HepG2 (cell line): ENCODE measurements around the gene GPT2. TPM values are rescaled to one million over a fixed set of nuclear protein-coding genes. Genes with fewer than 3 reads are reported as not detected.

Experiments used
- EED ChIP-seq: sonication (generic); formaldehyde crosslinking; IDR thresholded peaks from 2 replicates; pipeline ENCODE4 v1.5.0; 2020; ENCODE audit warnings: mild to moderate bottlenecking, missing genetic modification reagents
- FOXO1 ChIP-seq: sonication (generic); formaldehyde crosslinking; IDR thresholded peaks from 2 replicates; pipeline ENCODE4 v1.4.0; 2020; ENCODE audit warnings: missing genetic modification reagents
- IRF2 ChIP-seq: IDR thresholded peaks from 2 replicates; pipeline ENCODE4 v1.6.1; 2018; ENCODE audit warnings: missing genetic modification reagents, missing compliant biosample characterization
- KDM2A ChIP-seq: sonication (generic); formaldehyde crosslinking; IDR thresholded peaks from 2 replicates; pipeline ENCODE4 v1.4.0; 2020; ENCODE audit warnings: low read depth, missing genetic modification reagents, borderline replicate concordance
- MBD4 ChIP-seq: IDR thresholded peaks from 2 replicates; pipeline ENCODE4 v1.6.1; 2012; ENCODE audit warnings: low read length, inconsistent platforms, borderline replicate concordance
- MTF2 ChIP-seq: sonication (generic); formaldehyde crosslinking; IDR thresholded peaks from 2 replicates; pipeline ENCODE4 v1.5.0; 2020; ENCODE audit warnings: missing genetic modification reagents, borderline replicate concordance
- NPAS2 ChIP-seq: sonication (generic); formaldehyde crosslinking; IDR thresholded peaks from 2 replicates; pipeline ENCODE4 v1.8.0; 2022; ENCODE audit warnings: mild to moderate bottlenecking, missing genetic modification reagents, borderline replicate concordance
- NRL ChIP-seq: sonication (generic); formaldehyde crosslinking; IDR thresholded peaks from 2 replicates; pipeline ENCODE4 v1.5.0; 2020; ENCODE audit warnings: missing genetic modification reagents, mild to moderate bottlenecking, moderate library complexity, borderline replicate concordance
- PITX1 ChIP-seq: sonication (generic); formaldehyde crosslinking; IDR thresholded peaks from 2 replicates; pipeline ENCODE4 v1.5.1; 2020; ENCODE audit warnings: mild to moderate bottlenecking, missing genetic modification reagents
- POLR2A ChIP-seq, 2 experiments: IDR thresholded peaks; 2 replicates each; pipeline ENCODE4 v1.6.1; 2011; ENCODE audit warnings: low read depth in 2 of 2, low read length in 2 of 2, mild to moderate bottlenecking in 1 of 2, moderate library complexity in 1 of 2; ENCODE audit not compliant: insufficient read depth in 1 of 2
- RXRB ChIP-seq: IDR thresholded peaks from 2 replicates; pipeline ENCODE4 v1.6.1; 2016; ENCODE audit warnings: borderline replicate concordance, missing genetic modification reagents, missing compliant biosample characterization
- TARDBP ChIP-seq: sonication (generic); formaldehyde crosslinking; IDR thresholded peaks from 2 replicates; pipeline ENCODE4 v1.8.0; 2022; ENCODE audit warnings: mild to moderate bottlenecking, missing genetic modification reagents
- YEATS2 ChIP-seq: sonication (generic); formaldehyde crosslinking; IDR thresholded peaks from 2 replicates; pipeline ENCODE4 v1.4.0; 2020; ENCODE audit warnings: missing genetic modification reagents, borderline replicate concordance
- ZFX ChIP-seq: sonication (generic); formaldehyde crosslinking; IDR thresholded peaks from 2 replicates; pipeline ENCODE4 v1.4.0; 2020; ENCODE audit warnings: mild to moderate bottlenecking, low read depth, missing genetic modification reagents, moderate library complexity
- ZNF136 ChIP-seq: sonication (generic); formaldehyde crosslinking; IDR thresholded peaks from 2 replicates; pipeline ENCODE4 v1.8.1; 2022; ENCODE audit warnings: low read depth, mild to moderate bottlenecking, moderate library complexity, missing genetic modification reagents
- ZNF33A ChIP-seq: sonication (generic); formaldehyde crosslinking; IDR thresholded peaks from 2 replicates; pipeline ENCODE4 v1.5.1; 2020; ENCODE audit warnings: missing genetic modification reagents, mild to moderate bottlenecking, moderate library complexity, borderline replicate concordance
- ZNF501 ChIP-seq: sonication (generic); formaldehyde crosslinking; IDR thresholded peaks from 2 replicates; pipeline ENCODE4 v1.5.1; 2020; ENCODE audit warnings: mild to moderate bottlenecking, moderate library complexity, missing genetic modification reagents
- ZNF572 ChIP-seq: sonication (generic); formaldehyde crosslinking; IDR thresholded peaks from 2 replicates; pipeline ENCODE4 v1.5.1; 2020; ENCODE audit warnings: mild to moderate bottlenecking, missing genetic modification reagents
- ZNF605 ChIP-seq: sonication (generic); formaldehyde crosslinking; IDR thresholded peaks from 2 replicates; pipeline ENCODE4 v1.8.0; 2022; ENCODE audit warnings: mild to moderate bottlenecking, missing genetic modification reagents
- ZNF724P ChIP-seq: sonication (generic); formaldehyde crosslinking; IDR thresholded peaks from 2 replicates; pipeline ENCODE4 v1.8.0; 2022; ENCODE audit warnings: missing genetic modification reagents, borderline replicate concordance
- ZNF768 ChIP-seq: sonication (generic); formaldehyde crosslinking; IDR thresholded peaks from 2 replicates; pipeline ENCODE4 v1.4.0; 2020; ENCODE audit warnings: missing genetic modification reagents
- ZSCAN20 ChIP-seq: sonication (generic); formaldehyde crosslinking; IDR thresholded peaks from 2 replicates; pipeline ENCODE4 v1.4.0; 2020; ENCODE audit warnings: missing genetic modification reagents, mild to moderate bottlenecking, borderline replicate concordance
- ZSCAN21 ChIP-seq: sonication (generic); formaldehyde crosslinking; IDR thresholded peaks from 2 replicates; pipeline ENCODE4 v1.8.0; 2022; ENCODE audit warnings: mild to moderate bottlenecking, missing genetic modification reagents, moderate library complexity, borderline replicate concordance
- polyA plus RNA-seq, 8 experiments: library from polyadenylated mRNA; depleted of rRNA in 3 of 8; stranded (reverse) in 7 of 8; unstranded in 1 of 8; fragments of >200 nt; fragmentation: Illumina TruSeq in 4 of 8; extraction: Trizol in 4 of 8; gene quantifications; 2 replicates each; pipeline versions ENCODE4 v1.2.1 to v1.2.3, GENCODE V29; 2011 to 2016; ENCODE audit warnings: low read depth in 4 of 8, missing spikeins in 1 of 8, mixed read lengths in 1 of 8; ENCODE audit not compliant: insufficient read depth in 1 of 8
- total RNA-seq, 5 experiments: library from RNA; depleted of rRNA; stranded (reverse); fragments of >200 nt; fragmentation: Illumina TruSeq; extraction: Trizol; gene quantifications; 2 replicates each; pipeline ENCODE4 v1.2.3, GENCODE V29; 2016; ENCODE audit warnings: low read depth in 1 of 5
- TF ChIP-seq, protein P1 (sequence below): sonication (generic); formaldehyde crosslinking; IDR thresholded peaks from 2 replicates; pipeline ENCODE4 v1.5.0; 2020; ENCODE audit warnings: missing genetic modification reagents
- TF ChIP-seq, protein P2 (sequence below): sonication (generic); formaldehyde crosslinking; IDR thresholded peaks from 2 replicates; pipeline ENCODE4 v1.9.0; 2021; ENCODE audit warnings: missing genetic modification reagents, borderline replicate concordance
- TF ChIP-seq, protein P3 (sequence below): sonication (generic); formaldehyde crosslinking; IDR thresholded peaks from 2 replicates; pipeline ENCODE4 v1.4.0; 2020; ENCODE audit warnings: missing genetic modification reagents, mild to moderate bottlenecking, borderline replicate concordance
- TF ChIP-seq, protein P4 (sequence below): sonication (generic); formaldehyde crosslinking; IDR thresholded peaks from 2 replicates; pipeline ENCODE4 v1.9.0; 2021; ENCODE audit warnings: missing genetic modification reagents, borderline replicate concordance

Gene GPT2
- total and polyA plus RNA-seq, 2 of the 13 experiments (the other 11 are each of a cell fraction or from before 2014, with no cell fraction given) = 138 to 267 TPM

DNA sequence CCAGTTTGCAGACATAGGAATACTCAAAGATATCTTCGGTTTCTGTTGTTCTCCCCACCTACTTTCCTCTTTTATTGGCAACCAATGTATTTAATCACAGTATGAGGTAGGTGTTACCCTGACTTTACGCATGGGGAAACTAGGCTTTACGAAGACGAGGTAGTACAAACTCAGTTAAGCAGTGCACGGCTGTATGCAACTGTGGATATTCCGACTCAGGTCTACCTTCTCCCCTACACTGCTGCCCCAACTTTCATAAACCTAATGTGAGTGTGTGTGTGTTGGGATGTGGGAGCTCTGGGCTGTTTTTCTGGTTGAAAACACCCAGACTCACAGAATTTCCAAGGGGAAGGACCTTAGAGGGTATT lies 1.2 kb upstream of the GPT2 start (continued):
- TF ChIP-seq ZNF605 = no peak
- no peak for TF ChIP-seq KDM2A (CRISPR knock-in tag)
- TF ChIP-seq TARDBP (CRISPR knock-in tag) = no peak
- no peak for TF ChIP-seq ZNF572
- TF ChIP-seq ZSCAN21 (CRISPR knock-in tag) = 0 out of 2 replicates have a peak, but pooled peaks have one; percentile 2
- TF ChIP-seq ZNF33A (CRISPR knock-in tag) = no peak
- no peak for TF ChIP-seq ZNF501
- TF ChIP-seq, protein P1, sequence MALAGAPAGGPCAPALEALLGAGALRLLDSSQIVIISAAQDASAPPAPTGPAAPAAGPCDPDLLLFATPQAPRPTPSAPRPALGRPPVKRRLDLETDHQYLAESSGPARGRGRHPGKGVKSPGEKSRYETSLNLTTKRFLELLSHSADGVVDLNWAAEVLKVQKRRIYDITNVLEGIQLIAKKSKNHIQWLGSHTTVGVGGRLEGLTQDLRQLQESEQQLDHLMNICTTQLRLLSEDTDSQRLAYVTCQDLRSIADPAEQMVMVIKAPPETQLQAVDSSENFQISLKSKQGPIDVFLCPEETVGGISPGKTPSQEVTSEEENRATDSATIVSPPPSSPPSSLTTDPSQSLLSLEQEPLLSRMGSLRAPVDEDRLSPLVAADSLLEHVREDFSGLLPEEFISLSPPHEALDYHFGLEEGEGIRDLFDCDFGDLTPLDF (CRISPR knock-in tag) = no peak
- no peak for TF ChIP-seq ZNF136 (CRISPR knock-in tag)
- no peak for TF ChIP-seq ZSCAN20 (CRISPR knock-in tag)
- no peak for TF ChIP-seq YEATS2 (CRISPR knock-in tag)
- TF ChIP-seq ZFX = no peak
- TF ChIP-seq, protein P2, sequence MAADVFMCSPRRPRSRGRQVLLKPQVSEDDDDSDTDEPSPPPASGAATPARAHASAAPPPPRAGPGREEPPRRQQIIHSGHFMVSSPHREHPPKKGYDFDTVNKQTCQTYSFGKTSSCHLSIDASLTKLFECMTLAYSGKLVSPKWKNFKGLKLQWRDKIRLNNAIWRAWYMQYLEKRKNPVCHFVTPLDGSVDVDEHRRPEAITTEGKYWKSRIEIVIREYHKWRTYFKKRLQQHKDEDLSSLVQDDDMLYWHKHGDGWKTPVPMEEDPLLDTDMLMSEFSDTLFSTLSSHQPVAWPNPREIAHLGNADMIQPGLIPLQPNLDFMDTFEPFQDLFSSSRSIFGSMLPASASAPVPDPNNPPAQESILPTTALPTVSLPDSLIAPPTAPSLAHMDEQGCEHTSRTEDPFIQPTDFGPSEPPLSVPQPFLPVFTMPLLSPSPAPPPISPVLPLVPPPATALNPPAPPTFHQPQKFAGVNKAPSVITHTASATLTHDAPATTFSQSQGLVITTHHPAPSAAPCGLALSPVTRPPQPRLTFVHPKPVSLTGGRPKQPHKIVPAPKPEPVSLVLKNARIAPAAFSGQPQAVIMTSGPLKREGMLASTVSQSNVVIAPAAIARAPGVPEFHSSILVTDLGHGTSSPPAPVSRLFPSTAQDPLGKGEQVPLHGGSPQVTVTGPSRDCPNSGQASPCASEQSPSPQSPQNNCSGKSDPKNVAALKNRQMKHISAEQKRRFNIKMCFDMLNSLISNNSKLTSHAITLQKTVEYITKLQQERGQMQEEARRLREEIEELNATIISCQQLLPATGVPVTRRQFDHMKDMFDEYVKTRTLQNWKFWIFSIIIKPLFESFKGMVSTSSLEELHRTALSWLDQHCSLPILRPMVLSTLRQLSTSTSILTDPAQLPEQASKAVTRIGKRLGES = no peak
- TF ChIP-seq EED (CRISPR knock-in tag) = no peak
- no peak for TF ChIP-seq RXRB (CRISPR knock-in tag)
- no peak for TF ChIP-seq FOXO1 (CRISPR knock-in tag)
- 0 out of 2 replicates have a peak, but pooled peaks have one; percentile 68 for TF ChIP-seq MBD4
- TF ChIP-seq PITX1 (CRISPR knock-in tag) = no peak
- TF ChIP-seq POLR2A (IDR thresholded peaks at IDR 0.05; ENCODE audit: insufficient read depth in 1 of 2, low read depth in 2 of 2, low read length in 2 of 2) = peak in 1 of 2 experiments; percentile 59; a peak in 2 of 4 replicates
- no peak for TF ChIP-seq MTF2 (CRISPR knock-in tag)
- TF ChIP-seq NRL (CRISPR knock-in tag) = no peak
- no peak for TF ChIP-seq ZNF768 (CRISPR knock-in tag)
- TF ChIP-seq NPAS2 = no peak
- TF ChIP-seq, protein P3, sequence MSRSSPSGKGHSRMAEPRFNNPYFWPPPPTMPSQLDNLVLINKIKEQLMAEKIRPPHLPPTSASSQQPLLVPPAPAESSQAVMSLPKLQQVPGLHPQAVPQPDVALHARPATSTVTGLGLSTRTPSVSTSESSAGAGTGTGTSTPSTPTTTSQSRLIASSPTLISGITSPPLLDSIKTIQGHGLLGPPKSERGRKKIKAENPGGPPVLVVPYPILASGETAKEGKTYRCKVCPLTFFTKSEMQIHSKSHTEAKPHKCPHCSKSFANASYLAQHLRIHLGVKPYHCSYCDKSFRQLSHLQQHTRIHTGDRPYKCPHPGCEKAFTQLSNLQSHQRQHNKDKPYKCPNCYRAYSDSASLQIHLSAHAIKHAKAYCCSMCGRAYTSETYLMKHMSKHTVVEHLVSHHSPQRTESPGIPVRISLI (CRISPR knock-in tag) = no peak
- TF ChIP-seq, protein P4, sequence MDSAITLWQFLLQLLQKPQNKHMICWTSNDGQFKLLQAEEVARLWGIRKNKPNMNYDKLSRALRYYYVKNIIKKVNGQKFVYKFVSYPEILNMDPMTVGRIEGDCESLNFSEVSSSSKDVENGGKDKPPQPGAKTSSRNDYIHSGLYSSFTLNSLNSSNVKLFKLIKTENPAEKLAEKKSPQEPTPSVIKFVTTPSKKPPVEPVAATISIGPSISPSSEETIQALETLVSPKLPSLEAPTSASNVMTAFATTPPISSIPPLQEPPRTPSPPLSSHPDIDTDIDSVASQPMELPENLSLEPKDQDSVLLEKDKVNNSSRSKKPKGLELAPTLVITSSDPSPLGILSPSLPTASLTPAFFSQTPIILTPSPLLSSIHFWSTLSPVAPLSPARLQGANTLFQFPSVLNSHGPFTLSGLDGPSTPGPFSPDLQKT (CRISPR knock-in tag) = no peak
- no peak for TF ChIP-seq ZNF724P
- no peak for TF ChIP-seq IRF2
